WTC11 (cell line): ENCODE data around the gene PPP2R2C. TPM values are rescaled to one million over a fixed set of nuclear protein-coding genes. Genes with fewer than 3 reads are reported as not detected.

Experiments
- ATAC-seq: fragments of 200-7000 bp; cut with Tn5 transposase; 2 replicates; pipeline ENCODE4 v1.10.0; 2021; ENCODE audit warnings: mild to moderate bottlenecking, moderate library complexity
- CTCF ChIA-PET: fragments of 300-600 bp; sonication (Branson Sonifier 250); formaldehyde crosslinking; loops from one replicate; lab custom pipeline; 2021; ENCODE audit warnings: antibody characterized with exemption; lab: Charles Lee
- POLR2A ChIA-PET: fragments of 350-600 bp; sonication (Branson Sonifier 250); formaldehyde crosslinking; loops from one replicate; lab custom pipeline; 2021; ENCODE audit warnings: antibody characterized with exemption; lab: Charles Lee
- DNase-seq: peaks from one replicate; pipeline ENCODE4 v3.0.0; 2021; ENCODE audit warnings: low spot score
- H3K27ac Mint-ChIP-seq: 2 replicates; pipeline ENCODE4 v1.8.0; 2021; ENCODE audit warnings: mixed read lengths
- H3K27me3 Mint-ChIP-seq: 2 replicates; pipeline ENCODE4 v1.8.0; 2021; ENCODE audit warnings: low read depth, mild to moderate bottlenecking, moderate library complexity, mixed read lengths
- H3K36me3 Mint-ChIP-seq: 2 replicates; pipeline ENCODE4 v1.8.0; 2021; ENCODE audit warnings: mixed read lengths
- H3K4me1 Mint-ChIP-seq: 2 replicates; pipeline ENCODE4 v1.8.0; 2022; ENCODE audit warnings: mixed read lengths
- H3K4me3 Mint-ChIP-seq: 2 replicates; pipeline ENCODE4 v1.8.0; 2021; ENCODE audit warnings: mild to moderate bottlenecking, moderate library complexity, mixed read lengths
- H3K9me3 Mint-ChIP-seq: 2 replicates; pipeline ENCODE4 v1.8.0; 2021; ENCODE audit warnings: mixed read lengths
- ATF1 ChIP-seq: sonication (generic); formaldehyde crosslinking; IDR thresholded peaks from 2 replicates; pipeline ENCODE4 v1.8.1; 2023; ENCODE audit warnings: mild to moderate bottlenecking, moderate library complexity, missing genetic modification reagents
- ELF4 ChIP-seq: sonication (generic); formaldehyde crosslinking; IDR thresholded peaks from 2 replicates; pipeline ENCODE4 v1.8.1; 2022; ENCODE audit warnings: low read depth, mild to moderate bottlenecking, moderate library complexity, missing genetic modification reagents
- FOXK1 ChIP-seq: sonication (generic); formaldehyde crosslinking; IDR thresholded peaks from 2 replicates; pipeline ENCODE4 v1.8.0; 2022; ENCODE audit warnings: mild to moderate bottlenecking, moderate library complexity, missing genetic modification reagents
- GRHL2 ChIP-seq: fragments of 250-450 bp; sonication (Bioruptor Pico); IDR thresholded peaks from 2 replicates; pipeline ENCODE4 v1.8.0; 2022; ENCODE audit warnings: mild to moderate bottlenecking, moderate library complexity; ENCODE audit not compliant: insufficient replicate concordance, severe bottlenecking
- IRF2 ChIP-seq: sonication (generic); formaldehyde crosslinking; IDR thresholded peaks from 2 replicates; pipeline ENCODE4 v1.8.0; 2022; ENCODE audit warnings: low read depth, missing genetic modification reagents, borderline replicate concordance
- MXD4 ChIP-seq: fragments of 250-450 bp; sonication (Bioruptor Pico); IDR thresholded peaks from 2 replicates; pipeline ENCODE4 v1.8.0; 2021; ENCODE audit warnings: mild to moderate bottlenecking, moderate library complexity, borderline replicate concordance
- NFE2L1 ChIP-seq: sonication (generic); formaldehyde crosslinking; IDR thresholded peaks from 2 replicates; pipeline ENCODE4 v1.8.1; 2023; ENCODE audit warnings: missing genetic modification reagents
- SMAD4 ChIP-seq: sonication (generic); formaldehyde crosslinking; IDR thresholded peaks from 2 replicates; pipeline ENCODE4 v1.8.0; 2022; ENCODE audit warnings: mild to moderate bottlenecking, missing genetic modification reagents
- SP1 ChIP-seq: sonication (generic); formaldehyde crosslinking; conservative IDR thresholded peaks from 2 replicates; pipeline ENCODE4 v1.8.1; 2022; ENCODE audit warnings: missing genetic modification reagents
- ZBTB21 ChIP-seq: sonication (generic); formaldehyde crosslinking; IDR thresholded peaks from 2 replicates; pipeline ENCODE4 v1.8.1; 2023; ENCODE audit warnings: mild to moderate bottlenecking, missing genetic modification reagents, borderline replicate concordance
- ZNF263 ChIP-seq: sonication (generic); formaldehyde crosslinking; IDR thresholded peaks from 2 replicates; pipeline ENCODE4 v1.8.1; 2022; ENCODE audit warnings: low read depth, mild to moderate bottlenecking, moderate library complexity, missing genetic modification reagents
- total RNA-seq: library from RNA; stranded (reverse); gene quantifications from 3 replicates; pipeline ENCODE4 v1.2.3, GENCODE V29; 2021
- TF ChIP-seq, protein P1 (sequence below): sonication (generic); formaldehyde crosslinking; IDR thresholded peaks from 2 replicates; pipeline ENCODE4 v1.8.0; 2022; ENCODE audit warnings: mild to moderate bottlenecking, missing genetic modification reagents
- TF ChIP-seq, protein P2 (sequence below): fragments of 200-600 bp; IDR thresholded peaks from 2 replicates; pipeline ENCODE4 v1.8.0; 2022; ENCODE audit warnings: antibody characterized with exemption
- TF ChIP-seq, protein P3 (sequence below): sonication (generic); formaldehyde crosslinking; IDR thresholded peaks from 2 replicates; pipeline ENCODE4 v1.8.1; 2023; ENCODE audit warnings: mild to moderate bottlenecking, missing genetic modification reagents
- TF ChIP-seq, protein P4 (sequence below): sonication (generic); formaldehyde crosslinking; IDR thresholded peaks from 2 replicates; pipeline ENCODE4 v1.8.1; 2023; ENCODE audit warnings: mild to moderate bottlenecking, moderate library complexity, missing genetic modification reagents
- TF ChIP-seq, protein P5 (sequence below): sonication (generic); formaldehyde crosslinking; IDR thresholded peaks from 2 replicates; pipeline ENCODE4 v1.8.1; 2022; ENCODE audit warnings: missing genetic modification reagents, borderline replicate concordance
- TF ChIP-seq, protein P6 (sequence below): sonication (generic); formaldehyde crosslinking; IDR thresholded peaks from 2 replicates; pipeline ENCODE4 v1.8.1; 2022; ENCODE audit warnings: low read depth, missing genetic modification reagents, borderline replicate concordance

The PPP2R2C gene
- total RNA-seq, 1 experiment from 2014 or later, result 11.5 TPM

DNA sequence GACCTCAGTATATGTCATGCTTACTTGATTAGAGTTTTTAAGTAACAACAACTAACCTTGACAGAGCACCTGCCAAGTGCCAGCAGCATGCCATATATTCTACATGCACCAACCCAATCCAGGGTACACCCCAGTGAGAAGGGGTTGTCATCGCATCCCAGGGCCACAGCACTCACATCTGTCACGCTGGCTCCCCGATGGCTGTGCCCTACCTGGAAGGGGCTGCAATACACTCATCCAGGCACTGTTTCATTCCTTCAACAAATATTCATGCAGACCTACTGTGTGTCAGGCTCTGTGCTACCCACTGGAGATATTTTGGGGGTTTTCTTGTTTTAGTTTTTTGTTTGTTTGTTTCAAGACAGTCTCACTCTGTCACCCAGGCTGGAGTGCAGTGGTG, 49.5 kb downstream of the PPP2R2C start:
- no peak for DNase-seq
- no peak for TF ChIP-seq FOXK1 (CRISPR knock-in tag)
- no peak for TF ChIP-seq SP1
- no peak for TF ChIP-seq NFE2L1 (CRISPR knock-in tag)
- TF ChIP-seq, protein P1, sequence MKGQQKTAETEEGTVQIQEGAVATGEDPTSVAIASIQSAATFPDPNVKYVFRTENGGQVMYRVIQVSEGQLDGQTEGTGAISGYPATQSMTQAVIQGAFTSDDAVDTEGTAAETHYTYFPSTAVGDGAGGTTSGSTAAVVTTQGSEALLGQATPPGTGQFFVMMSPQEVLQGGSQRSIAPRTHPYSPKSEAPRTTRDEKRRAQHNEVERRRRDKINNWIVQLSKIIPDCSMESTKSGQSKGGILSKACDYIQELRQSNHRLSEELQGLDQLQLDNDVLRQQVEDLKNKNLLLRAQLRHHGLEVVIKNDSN (CRISPR knock-in tag), result no peak
- TF ChIP-seq IRF2 (CRISPR knock-in tag), result no peak
- no peak for TF ChIP-seq ELF4 (CRISPR knock-in tag)
- no peak overlapping the region for H3K4me3 Mint-ChIP-seq
- no peak for ATAC-seq
- POLR2A ChIA-PET, result no interaction called here
- H3K4me1 Mint-ChIP-seq, result no peaks in the 10 kb centered on the region
- CTCF ChIA-PET, result interaction anchor here (1.0 kb wide), 1 partner anchor 91 kb away, joined by 3 read pairs; no protein-coding TSS in a partner anchor
- H3K9me3 Mint-ChIP-seq, result no peaks in the 10 kb centered on the region
- H3K36me3 Mint-ChIP-seq, result no peaks in the 10 kb centered on the region
- H3K27ac Mint-ChIP-seq, result no peak overlapping the region
- H3K27me3 Mint-ChIP-seq, result no peaks in the 10 kb centered on the region

DNA sequence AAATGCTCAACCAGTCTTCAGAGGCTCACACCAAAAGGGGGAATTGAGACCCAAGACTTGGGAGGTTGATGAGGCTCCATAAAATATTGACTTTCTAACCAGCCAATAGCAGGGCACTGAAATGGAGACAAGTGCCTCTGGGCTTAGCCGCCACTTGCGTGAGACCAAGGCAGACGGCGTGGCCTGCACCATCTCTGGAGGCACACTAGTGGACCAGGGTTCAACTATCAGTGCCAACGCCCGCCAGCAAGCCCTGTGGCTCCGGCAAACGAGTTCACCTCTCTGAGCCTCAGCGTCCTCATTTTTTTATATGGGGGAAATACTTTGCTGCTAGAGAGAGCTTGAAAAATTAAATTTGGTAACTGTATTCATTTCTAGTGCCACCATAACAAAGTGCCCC, 50.3 kb downstream of the PPP2R2C start:
- DNase-seq (no peak), ATAC-seq (no peak)
- Mint-ChIP-seq H3K4me1 (no peaks in the 10 kb centered on the region), H3K27ac (no peak overlapping the region), H3K4me3 (no peak overlapping the region), H3K36me3 (no peaks in the 10 kb centered on the region), H3K9me3 (no peaks in the 10 kb centered on the region), H3K27me3 (no peaks in the 10 kb centered on the region)
- TF ChIP-seq, protein P2, sequence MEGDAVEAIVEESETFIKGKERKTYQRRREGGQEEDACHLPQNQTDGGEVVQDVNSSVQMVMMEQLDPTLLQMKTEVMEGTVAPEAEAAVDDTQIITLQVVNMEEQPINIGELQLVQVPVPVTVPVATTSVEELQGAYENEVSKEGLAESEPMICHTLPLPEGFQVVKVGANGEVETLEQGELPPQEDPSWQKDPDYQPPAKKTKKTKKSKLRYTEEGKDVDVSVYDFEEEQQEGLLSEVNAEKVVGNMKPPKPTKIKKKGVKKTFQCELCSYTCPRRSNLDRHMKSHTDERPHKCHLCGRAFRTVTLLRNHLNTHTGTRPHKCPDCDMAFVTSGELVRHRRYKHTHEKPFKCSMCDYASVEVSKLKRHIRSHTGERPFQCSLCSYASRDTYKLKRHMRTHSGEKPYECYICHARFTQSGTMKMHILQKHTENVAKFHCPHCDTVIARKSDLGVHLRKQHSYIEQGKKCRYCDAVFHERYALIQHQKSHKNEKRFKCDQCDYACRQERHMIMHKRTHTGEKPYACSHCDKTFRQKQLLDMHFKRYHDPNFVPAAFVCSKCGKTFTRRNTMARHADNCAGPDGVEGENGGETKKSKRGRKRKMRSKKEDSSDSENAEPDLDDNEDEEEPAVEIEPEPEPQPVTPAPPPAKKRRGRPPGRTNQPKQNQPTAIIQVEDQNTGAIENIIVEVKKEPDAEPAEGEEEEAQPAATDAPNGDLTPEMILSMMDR, result no peak
- TF ChIP-seq IRF2 (CRISPR knock-in tag) (no peak), ATF1 (CRISPR knock-in tag) (no peak), ELF4 (CRISPR knock-in tag) (no peak), ZBTB21 (CRISPR knock-in tag) (no peak), ZNF263 (CRISPR knock-in tag) (no peak), FOXK1 (CRISPR knock-in tag) (no peak), MXD4 (CRISPR knock-in tag) (no peak), GRHL2 (CRISPR knock-in tag) (no peak), SMAD4 (CRISPR knock-in tag) (no peak)
- TF ChIP-seq, protein P3, sequence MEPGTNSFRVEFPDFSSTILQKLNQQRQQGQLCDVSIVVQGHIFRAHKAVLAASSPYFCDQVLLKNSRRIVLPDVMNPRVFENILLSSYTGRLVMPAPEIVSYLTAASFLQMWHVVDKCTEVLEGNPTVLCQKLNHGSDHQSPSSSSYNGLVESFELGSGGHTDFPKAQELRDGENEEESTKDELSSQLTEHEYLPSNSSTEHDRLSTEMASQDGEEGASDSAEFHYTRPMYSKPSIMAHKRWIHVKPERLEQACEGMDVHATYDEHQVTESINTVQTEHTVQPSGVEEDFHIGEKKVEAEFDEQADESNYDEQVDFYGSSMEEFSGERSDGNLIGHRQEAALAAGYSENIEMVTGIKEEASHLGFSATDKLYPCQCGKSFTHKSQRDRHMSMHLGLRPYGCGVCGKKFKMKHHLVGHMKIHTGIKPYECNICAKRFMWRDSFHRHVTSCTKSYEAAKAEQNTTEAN (CRISPR knock-in tag), result no peak
- TF ChIP-seq, protein P4, sequence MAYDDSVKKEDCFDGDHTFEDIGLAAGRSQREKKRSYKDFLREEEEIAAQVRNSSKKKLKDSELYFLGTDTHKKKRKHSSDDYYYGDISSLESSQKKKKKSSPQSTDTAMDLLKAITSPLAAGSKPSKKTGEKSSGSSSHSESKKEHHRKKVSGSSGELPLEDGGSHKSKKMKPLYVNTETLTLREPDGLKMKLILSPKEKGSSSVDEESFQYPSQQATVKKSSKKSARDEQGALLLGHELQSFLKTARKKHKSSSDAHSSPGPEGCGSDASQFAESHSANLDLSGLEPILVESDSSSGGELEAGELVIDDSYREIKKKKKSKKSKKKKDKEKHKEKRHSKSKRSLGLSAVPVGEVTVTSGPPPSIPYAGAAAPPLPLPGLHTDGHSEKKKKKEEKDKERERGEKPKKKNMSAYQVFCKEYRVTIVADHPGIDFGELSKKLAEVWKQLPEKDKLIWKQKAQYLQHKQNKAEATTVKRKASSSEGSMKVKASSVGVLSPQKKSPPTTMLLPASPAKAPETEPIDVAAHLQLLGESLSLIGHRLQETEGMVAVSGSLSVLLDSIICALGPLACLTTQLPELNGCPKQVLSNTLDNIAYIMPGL (CRISPR knock-in tag), result no peak
- TF ChIP-seq, protein P5, sequence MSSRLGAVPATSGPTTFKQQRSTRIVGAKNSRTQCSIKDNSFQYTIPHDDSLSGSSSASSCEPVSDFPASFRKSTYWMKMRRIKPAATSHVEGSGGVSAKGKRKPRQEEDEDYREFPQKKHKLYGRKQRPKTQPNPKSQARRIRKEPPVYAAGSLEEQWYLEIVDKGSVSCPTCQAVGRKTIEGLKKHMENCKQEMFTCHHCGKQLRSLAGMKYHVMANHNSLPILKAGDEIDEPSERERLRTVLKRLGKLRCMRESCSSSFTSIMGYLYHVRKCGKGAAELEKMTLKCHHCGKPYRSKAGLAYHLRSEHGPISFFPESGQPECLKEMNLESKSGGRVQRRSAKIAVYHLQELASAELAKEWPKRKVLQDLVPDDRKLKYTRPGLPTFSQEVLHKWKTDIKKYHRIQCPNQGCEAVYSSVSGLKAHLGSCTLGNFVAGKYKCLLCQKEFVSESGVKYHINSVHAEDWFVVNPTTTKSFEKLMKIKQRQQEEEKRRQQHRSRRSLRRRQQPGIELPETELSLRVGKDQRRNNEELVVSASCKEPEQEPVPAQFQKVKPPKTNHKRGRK (CRISPR knock-in tag), result no peak
- TF ChIP-seq, protein P6, sequence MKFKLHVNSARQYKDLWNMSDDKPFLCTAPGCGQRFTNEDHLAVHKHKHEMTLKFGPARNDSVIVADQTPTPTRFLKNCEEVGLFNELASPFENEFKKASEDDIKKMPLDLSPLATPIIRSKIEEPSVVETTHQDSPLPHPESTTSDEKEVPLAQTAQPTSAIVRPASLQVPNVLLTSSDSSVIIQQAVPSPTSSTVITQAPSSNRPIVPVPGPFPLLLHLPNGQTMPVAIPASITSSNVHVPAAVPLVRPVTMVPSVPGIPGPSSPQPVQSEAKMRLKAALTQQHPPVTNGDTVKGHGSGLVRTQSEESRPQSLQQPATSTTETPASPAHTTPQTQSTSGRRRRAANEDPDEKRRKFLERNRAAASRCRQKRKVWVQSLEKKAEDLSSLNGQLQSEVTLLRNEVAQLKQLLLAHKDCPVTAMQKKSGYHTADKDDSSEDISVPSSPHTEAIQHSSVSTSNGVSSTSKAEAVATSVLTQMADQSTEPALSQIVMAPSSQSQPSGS (CRISPR knock-in tag), result no peak
- ChIA-PET POLR2A (no interaction called here), CTCF (no interaction called here)
